ENCODE results near the gene PRSS48.

DNA sequence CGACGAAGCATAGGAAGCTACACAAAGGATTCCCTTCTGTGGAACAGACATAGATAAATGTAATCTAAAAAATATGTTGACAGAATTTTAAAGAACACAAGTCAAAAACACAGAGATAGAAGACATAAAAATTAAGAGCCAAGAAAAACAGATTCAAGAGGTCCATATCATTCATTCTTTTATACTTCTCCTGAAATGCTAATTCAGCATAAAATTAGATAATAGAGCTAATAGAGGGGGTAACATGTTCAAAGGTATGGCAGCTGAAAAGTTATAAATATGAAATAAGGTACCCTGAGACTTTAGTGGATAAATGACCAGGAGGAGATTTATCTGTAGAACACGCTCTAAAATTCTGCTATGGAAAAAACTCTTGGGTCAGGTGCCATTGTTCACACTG, 37.4 kb upstream of the PRSS48 start:
- TF ChIP-seq, protein P1, sequence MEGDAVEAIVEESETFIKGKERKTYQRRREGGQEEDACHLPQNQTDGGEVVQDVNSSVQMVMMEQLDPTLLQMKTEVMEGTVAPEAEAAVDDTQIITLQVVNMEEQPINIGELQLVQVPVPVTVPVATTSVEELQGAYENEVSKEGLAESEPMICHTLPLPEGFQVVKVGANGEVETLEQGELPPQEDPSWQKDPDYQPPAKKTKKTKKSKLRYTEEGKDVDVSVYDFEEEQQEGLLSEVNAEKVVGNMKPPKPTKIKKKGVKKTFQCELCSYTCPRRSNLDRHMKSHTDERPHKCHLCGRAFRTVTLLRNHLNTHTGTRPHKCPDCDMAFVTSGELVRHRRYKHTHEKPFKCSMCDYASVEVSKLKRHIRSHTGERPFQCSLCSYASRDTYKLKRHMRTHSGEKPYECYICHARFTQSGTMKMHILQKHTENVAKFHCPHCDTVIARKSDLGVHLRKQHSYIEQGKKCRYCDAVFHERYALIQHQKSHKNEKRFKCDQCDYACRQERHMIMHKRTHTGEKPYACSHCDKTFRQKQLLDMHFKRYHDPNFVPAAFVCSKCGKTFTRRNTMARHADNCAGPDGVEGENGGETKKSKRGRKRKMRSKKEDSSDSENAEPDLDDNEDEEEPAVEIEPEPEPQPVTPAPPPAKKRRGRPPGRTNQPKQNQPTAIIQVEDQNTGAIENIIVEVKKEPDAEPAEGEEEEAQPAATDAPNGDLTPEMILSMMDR (IDR thresholded peaks at IDR 0.05), result no peak
- no peak for TF ChIP-seq POLR2A (IDR thresholded peaks at IDR 0.05)
